ENCODE results near the gene TCF20. TPM values are rescaled to one million over a fixed set of nuclear protein-coding genes. Genes with fewer than 3 reads are reported as not detected.

The TCF20 gene
- total and polyA plus RNA-seq, 9 donors = 12.4 to 42.0 (median 34.0) TPM

DNA sequence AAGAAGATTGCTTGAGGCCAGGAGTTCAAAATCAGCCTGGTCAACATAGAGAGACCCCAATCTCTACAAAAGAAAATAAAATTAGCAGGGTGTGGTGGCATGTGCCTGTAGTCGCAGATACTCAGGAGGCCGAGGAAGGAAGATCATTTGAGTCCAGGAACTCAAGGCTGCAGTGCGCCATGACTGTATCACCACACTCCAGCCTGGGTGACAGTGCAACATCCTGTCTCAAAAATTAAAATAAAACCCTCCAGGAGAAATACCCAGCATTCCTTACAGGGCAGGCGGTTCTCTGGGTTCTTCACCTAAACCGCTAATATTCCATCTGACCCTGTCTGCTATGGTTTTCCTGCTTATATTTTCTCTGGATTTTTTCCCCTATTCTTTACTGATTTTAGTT, 13.5 kb downstream of the TCF20 start:
- H3K4me3 ChIP-seq = no peak overlapping the region
- no peaks in the 10 kb centered on the region for H3K27me3 ChIP-seq
- H3K4me1 ChIP-seq (ENCODE audit: insufficient read depth) = peaks cover 2% of the 10 kb centered on the region
- no peak for DNase-seq
- H3K9me3 ChIP-seq = no peaks in the 10 kb centered on the region
- TF ChIP-seq POLR2A (IDR thresholded peaks at IDR 0.05) = no peak
- TF ChIP-seq, protein P1, sequence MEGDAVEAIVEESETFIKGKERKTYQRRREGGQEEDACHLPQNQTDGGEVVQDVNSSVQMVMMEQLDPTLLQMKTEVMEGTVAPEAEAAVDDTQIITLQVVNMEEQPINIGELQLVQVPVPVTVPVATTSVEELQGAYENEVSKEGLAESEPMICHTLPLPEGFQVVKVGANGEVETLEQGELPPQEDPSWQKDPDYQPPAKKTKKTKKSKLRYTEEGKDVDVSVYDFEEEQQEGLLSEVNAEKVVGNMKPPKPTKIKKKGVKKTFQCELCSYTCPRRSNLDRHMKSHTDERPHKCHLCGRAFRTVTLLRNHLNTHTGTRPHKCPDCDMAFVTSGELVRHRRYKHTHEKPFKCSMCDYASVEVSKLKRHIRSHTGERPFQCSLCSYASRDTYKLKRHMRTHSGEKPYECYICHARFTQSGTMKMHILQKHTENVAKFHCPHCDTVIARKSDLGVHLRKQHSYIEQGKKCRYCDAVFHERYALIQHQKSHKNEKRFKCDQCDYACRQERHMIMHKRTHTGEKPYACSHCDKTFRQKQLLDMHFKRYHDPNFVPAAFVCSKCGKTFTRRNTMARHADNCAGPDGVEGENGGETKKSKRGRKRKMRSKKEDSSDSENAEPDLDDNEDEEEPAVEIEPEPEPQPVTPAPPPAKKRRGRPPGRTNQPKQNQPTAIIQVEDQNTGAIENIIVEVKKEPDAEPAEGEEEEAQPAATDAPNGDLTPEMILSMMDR (IDR thresholded peaks at IDR 0.05) = no peak
- intact Hi-C loops (cut with DNase I) = no loop called here
- WGBS, 3 donors = 94 to 98% (median 95%) methylated on average over 5 of the region's 5 CpGs
- H3K36me3 ChIP-seq = no peaks in the 10 kb centered on the region
- H3K27ac ChIP-seq = no peak overlapping the region

- Histone ChIP-seq H3K27ac (no peak overlapping the region), H3K4me1 (ENCODE audit: insufficient read depth) (peaks cover 2% of the 10 kb centered on the region), H3K9me3 (no peaks in the 10 kb centered on the region), H3K4me3 (no peak overlapping the region), H3K27me3 (no peaks in the 10 kb centered on the region), H3K36me3 (no peaks in the 10 kb centered on the region)
- intact Hi-C loops (cut with DNase I) = no loop called here
- 76 to 91% (median 88%) methylated on average over 2 of the region's 2 CpGs for WGBS, 3 donors
- no peak for DNase-seq
- TF ChIP-seq EP300 (IDR thresholded peaks at IDR 0.05) (no peak), POLR2A (IDR thresholded peaks at IDR 0.05) (no peak)
- TF ChIP-seq, protein P1 (IDR thresholded peaks at IDR 0.05) = no peak
Observed at GRCh38 chr22:42256220-42256619, 14.2 kb downstream of the TCF20 start.

DNA sequence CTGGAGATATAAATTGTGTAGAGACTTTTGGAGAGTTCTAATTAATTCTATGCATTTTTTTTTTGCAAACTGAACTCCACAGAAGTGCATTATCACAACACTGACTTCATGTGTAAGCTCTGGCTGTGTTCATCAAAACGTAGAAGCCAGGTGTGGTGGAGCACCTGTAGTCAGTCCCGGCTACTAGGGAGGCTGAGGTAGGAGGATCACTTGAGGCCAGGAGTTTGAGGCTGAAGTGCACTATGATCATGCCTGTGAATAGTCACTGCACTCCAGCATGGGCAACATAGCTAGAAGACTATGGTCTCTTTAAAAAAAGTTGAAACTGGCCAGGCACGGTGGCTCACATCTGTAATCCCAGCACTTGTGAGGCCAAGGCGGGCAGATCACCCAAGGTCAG, 20.6 kb downstream of the TCF20 start:
- 73 to 81% (median 78%) methylated on average over 4 of the region's 4 CpGs for WGBS, 3 donors

DNA sequence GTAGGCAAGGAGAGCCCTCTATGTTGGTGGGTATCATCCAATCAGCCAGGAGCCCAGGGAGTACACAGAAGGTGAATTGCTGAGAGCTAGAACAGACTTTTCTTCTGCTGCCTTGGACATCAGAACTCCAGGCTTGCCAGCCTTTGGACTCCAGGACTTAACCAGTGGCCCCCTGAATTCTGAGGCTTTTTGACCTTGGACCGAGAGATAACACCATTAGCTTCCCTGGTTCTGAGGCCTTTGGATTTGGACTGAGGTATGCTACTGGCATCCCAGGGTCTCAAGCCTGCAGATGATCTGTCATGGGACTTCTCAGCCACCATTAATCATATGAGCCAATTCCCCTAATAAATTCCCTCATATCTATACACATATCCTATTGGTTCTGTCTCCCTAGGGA, 21.5 kb downstream of the TCF20 start:
- Histone ChIP-seq H3K4me1 (ENCODE audit: insufficient read depth) (peaks cover 2% of the 10 kb centered on the region), H3K9me3 (no peaks in the 10 kb centered on the region), H3K36me3 (no peaks in the 10 kb centered on the region), H3K27ac (no peak overlapping the region), H3K4me3 (no peak overlapping the region), H3K27me3 (no peaks in the 10 kb centered on the region)
- intact Hi-C loops (cut with DNase I) = no loop called here
- WGBS, 3 donors = 26 to 39% (median 33%) methylated on average over 1 of the region's 1 CpG
- no peak for DNase-seq
- TF ChIP-seq, protein P1 (IDR thresholded peaks at IDR 0.05) = no peak
- TF ChIP-seq POLR2A (IDR thresholded peaks at IDR 0.05) (no peak), EP300 (IDR thresholded peaks at IDR 0.05) (no peak)

More for the DNA sequence above, 20.6 kb downstream of the TCF20 start:
- Histone ChIP-seq H3K27me3 (no peaks in the 10 kb centered on the region), H3K9me3 (no peaks in the 10 kb centered on the region), H3K4me1 (ENCODE audit: insufficient read depth) (peaks cover 2% of the 10 kb centered on the region), H3K36me3 (no peaks in the 10 kb centered on the region), H3K4me3 (no peak overlapping the region), H3K27ac (no peak overlapping the region)
- intact Hi-C loops (cut with DNase I) = no loop called here
- DNase-seq = no peak
- TF ChIP-seq EP300 (IDR thresholded peaks at IDR 0.05) = no peak
- no peak for TF ChIP-seq POLR2A (IDR thresholded peaks at IDR 0.05)
- TF ChIP-seq, protein P1 (IDR thresholded peaks at IDR 0.05) = no peak

- no peak overlapping the region for H3K4me3 ChIP-seq
- whole genome bisulfite sequencing, 3 donors = 88 to 97% (median 95%) methylated on average over 3 of the region's 3 CpGs
Observed at GRCh38 chr22:42247596-42247995, 22.9 kb downstream of the TCF20 start.

More at GRCh38 chr22:42247596-42247995, 22.9 kb downstream of the TCF20 start:
- no peak overlapping the region for H3K27ac ChIP-seq
- intact Hi-C loops (cut with DNase I) = no loop called here
- DNase-seq = no peak
- no peaks in the 10 kb centered on the region for H3K9me3 ChIP-seq
- TF ChIP-seq POLR2A (IDR thresholded peaks at IDR 0.05) (no peak), EP300 (IDR thresholded peaks at IDR 0.05) (no peak)
- TF ChIP-seq, protein P1 (IDR thresholded peaks at IDR 0.05) = no peak
- no peaks in the 10 kb centered on the region for H3K27me3 ChIP-seq
- H3K4me1 ChIP-seq (ENCODE audit: insufficient read depth) = no peaks in the 10 kb centered on the region
- H3K36me3 ChIP-seq = no peaks in the 10 kb centered on the region
